Right lobe of liver (tissue), 6 donors: ENCODE results near the gene LETM1. TPM values are rescaled to one million over a fixed set of nuclear protein-coding genes. Genes with fewer than 3 reads are reported as not detected.

ENCODE experiments used
- ATAC-seq, 4 donors: fragments of 200-7000 bp; cut with Tn5 transposase; one replicate each; pipeline ENCODE4 v1.9.1; 2020; ENCODE audit warnings: mild to moderate bottlenecking in 4 of 4, moderate library complexity in 4 of 4
- DNase-seq, 3 donors: peaks; one replicate each; pipeline ENCODE4 v3.0.0-alpha.2; 2020
- H3K27ac ChIP-seq, 3 donors: fragments of 200-600 bp; one replicate each; pipeline ENCODE4 v1.8.0; 2022
- H3K27me3 ChIP-seq, 2 donors: fragments of 200-600 bp; one replicate each; pipeline ENCODE4 v1.8.0; 2022
- H3K36me3 ChIP-seq, 4 donors: fragments of 200-600 bp; sonication (generic) in 1 of 4; one replicate each; pipeline versions ENCODE4 v1.5.1 to v1.8.0; 2017 to 2022; ENCODE audit warnings: control low read depth in 1 of 4
- H3K4me1 ChIP-seq, 4 donors: fragments of 200-600 bp; sonication (generic) in 1 of 4; one replicate each; pipeline versions ENCODE4 v1.5.1 to v1.8.0; 2017 to 2022; ENCODE audit warnings: control low read depth in 1 of 4
- H3K4me3 ChIP-seq, 3 donors: fragments of 200-600 bp; one replicate each; pipeline ENCODE4 v1.8.0; 2022
- H3K9me3 ChIP-seq, 4 donors: fragments of 200-600 bp; sonication (generic) in 1 of 4; one replicate each; pipeline versions ENCODE4 v1.5.1 to v1.8.0; 2017 to 2022; ENCODE audit warnings: control low read depth in 1 of 4
- POLR2A ChIP-seq: fragments of 450-650 bp; IDR thresholded peaks from one replicate; pipeline ENCODE4 v1.6.1; 2017; ENCODE audit warnings: antibody characterized with exemption, mild to moderate bottlenecking
- WGBS: methylation state at CpG from one replicate; pipeline ENCODE4 v1.1.6; 2018; ENCODE audit warnings: low coverage, low lambda C conversion rate; ENCODE audit not compliant: insufficient coverage; ENCODE audit errors: missing lambda C conversion rate; 5-methylcytosine and 5-hydroxymethylcytosine counted together
- intact Hi-C, 2 donors: fragments of 100-400 bp; cut with DNase I; formaldehyde crosslinking; loops; one replicate each; pipeline versions ENCODE4 v1.11.2 to v1.14.1; 2022
- total RNA-seq, 6 experiments: library from RNA; depleted of rRNA in 2 of 6; stranded (reverse); fragments of >200 nt in 2 of 6; fragmentation: NEBNext Ultra II Directional in 3 of 6; extraction: Animal tissue kit (Norgen Biotek cat#: 25700) in 3 of 6; gene quantifications; one replicate each; pipeline versions ENCODE4 v1.1.0 to v1.2.4, GENCODE V29; 2016 to 2023
- TF ChIP-seq, protein P1 (sequence below), 4 donors: fragments of 200-600 bp in 3 of 4; fragments of 450-650 bp in 1 of 4; IDR thresholded peaks; one replicate each; pipeline versions ENCODE4 v1.5.1 to v1.8.0; 2016 to 2022; ENCODE audit warnings: antibody characterized with exemption in 4 of 4, mild to moderate bottlenecking in 2 of 4
- donor health status: DM: no; HTN: yes; CAD: no.
- donor health status: DM: no; HTN: no; CAD: no.
- donor health status: DM: no; HTN: no; CAD: no.
- donor health status: DM: no; HTN: yes; CAD: no.
- donor health status: DM: no; HTN: yes; CAD: no.

LETM1 gene
- total RNA-seq, 6 experiments from 2014 or later = 18.1 to 31.0 (median 25.6) TPM

- peak overlapping the region; percentile 53 to 92 (median 81) for H3K27ac ChIP-seq
- DNase-seq (peak; percentile 81 to 88 (median 88)), ATAC-seq (peak; percentile 77 to 81 (median 78))
- WGBS = 14% methylated on average over 8 of the region's 32 CpGs
- H3K4me3 ChIP-seq = peak overlapping the region; percentile 66 to 68 (median 66)
- H3K27me3 ChIP-seq = no peaks in the 10 kb centered on the region
- peaks cover 0 to 33% (median 15%) of the 10 kb centered on the region in 4 donors for H3K4me1 ChIP-seq
- intact Hi-C loops = no loop called here
- no peaks in the 10 kb centered on the region for H3K9me3 ChIP-seq
- TF ChIP-seq, protein P1, sequence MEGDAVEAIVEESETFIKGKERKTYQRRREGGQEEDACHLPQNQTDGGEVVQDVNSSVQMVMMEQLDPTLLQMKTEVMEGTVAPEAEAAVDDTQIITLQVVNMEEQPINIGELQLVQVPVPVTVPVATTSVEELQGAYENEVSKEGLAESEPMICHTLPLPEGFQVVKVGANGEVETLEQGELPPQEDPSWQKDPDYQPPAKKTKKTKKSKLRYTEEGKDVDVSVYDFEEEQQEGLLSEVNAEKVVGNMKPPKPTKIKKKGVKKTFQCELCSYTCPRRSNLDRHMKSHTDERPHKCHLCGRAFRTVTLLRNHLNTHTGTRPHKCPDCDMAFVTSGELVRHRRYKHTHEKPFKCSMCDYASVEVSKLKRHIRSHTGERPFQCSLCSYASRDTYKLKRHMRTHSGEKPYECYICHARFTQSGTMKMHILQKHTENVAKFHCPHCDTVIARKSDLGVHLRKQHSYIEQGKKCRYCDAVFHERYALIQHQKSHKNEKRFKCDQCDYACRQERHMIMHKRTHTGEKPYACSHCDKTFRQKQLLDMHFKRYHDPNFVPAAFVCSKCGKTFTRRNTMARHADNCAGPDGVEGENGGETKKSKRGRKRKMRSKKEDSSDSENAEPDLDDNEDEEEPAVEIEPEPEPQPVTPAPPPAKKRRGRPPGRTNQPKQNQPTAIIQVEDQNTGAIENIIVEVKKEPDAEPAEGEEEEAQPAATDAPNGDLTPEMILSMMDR (IDR thresholded peaks at IDR 0.05) = no peak
- no peak for TF ChIP-seq POLR2A
- H3K36me3 ChIP-seq = no peaks in the 10 kb centered on the region
Observed at GRCh38 chr4:1795299-1796195, 60.4 kb downstream of the LETM1 start.

- Histone ChIP-seq H3K27me3 (no peaks in the 10 kb centered on the region), H3K4me3 (peak overlapping the region; percentile 66 to 68 (median 66)), H3K4me1 (peaks cover 0 to 33% (median 15%) of the 10 kb centered on the region in 4 donors), H3K9me3 (no peaks in the 10 kb centered on the region), H3K27ac (peak overlapping the region; percentile 53 to 92 (median 81)), H3K36me3 (no peaks in the 10 kb centered on the region)
- no CpG with 5 or more reads among the region's 68 CpGs for WGBS
- intact Hi-C loops = no loop called here
- no peak for DNase-seq
- ATAC-seq = peak in 1 of 4 donors; percentile 1
- TF ChIP-seq, protein P1 (IDR thresholded peaks at IDR 0.05) = no peak
- TF ChIP-seq POLR2A = no peak
Observed at GRCh38 chr4:1794809-1795298, 61.1 kb downstream of the LETM1 start.

- DNase-seq = no peak
- peak overlapping the region in 2 of 3 donors; percentile 11 to 92 for H3K27ac ChIP-seq
- H3K36me3 ChIP-seq = no peaks in the 10 kb centered on the region
- peak in 1 of 4 donors; percentile 1 for ATAC-seq
- no peaks in the 10 kb centered on the region for H3K27me3 ChIP-seq
- WGBS = 0% methylated on average over 1 of the region's 101 CpGs
- no peaks in the 10 kb centered on the region for H3K9me3 ChIP-seq
- TF ChIP-seq POLR2A = no peak
- TF ChIP-seq, protein P1 (IDR thresholded peaks at IDR 0.05) = no peak
- intact Hi-C loops = no loop called here
- H3K4me1 ChIP-seq = peaks cover 0 to 33% (median 15%) of the 10 kb centered on the region in 4 donors
- peak overlapping the region; percentile 66 to 68 (median 66) for H3K4me3 ChIP-seq
Observed at GRCh38 chr4:1793940-1794808, 61.8 kb downstream of the LETM1 start.

GRCh38 chr4:1793496-1793840 is 62.5 kb downstream of the LETM1 start:
- ATAC-seq (peak; percentile 1 to 25 (median 8)), DNase-seq (peak in 2 of 3 donors; percentile 65 to 75)
- no peaks in the 10 kb centered on the region for H3K9me3 ChIP-seq
- H3K36me3 ChIP-seq = no peaks in the 10 kb centered on the region
- intact Hi-C loops = no loop called here
- no peaks in the 10 kb centered on the region for H3K27me3 ChIP-seq
- H3K4me1 ChIP-seq = peaks cover 0 to 28% (median 15%) of the 10 kb centered on the region in 4 donors
- TF ChIP-seq, protein P1 (IDR thresholded peaks at IDR 0.05) = no peak
- TF ChIP-seq POLR2A = no peak
- peak overlapping the region in 1 of 3 donors; percentile 59 for H3K27ac ChIP-seq
- no CpG with 5 or more reads among the region's 44 CpGs for WGBS
- H3K4me3 ChIP-seq = peak overlapping the region; percentile 66 to 68 (median 66)
